GM13976 (cell line): ENCODE results near the gene KCNJ15.

Source experiments
- DNase-seq: peaks from one replicate; pipeline ENCODE4 v3.0.0; 2012; ENCODE audit warnings: low spot score
- in situ Hi-C: fragments of 300-500 bp; cut with MboI; formaldehyde crosslinking; loops from one replicate; pipeline ENCODE4 v1.12.0; 2022; ENCODE audit warnings: low sequenced_read_pairs, mixed read lengths, inconsistent platforms; ENCODE audit not compliant: unreplicated experiment
- TF ChIP-seq, protein P1 (sequence below): IDR thresholded peaks from 2 replicates; pipeline ENCODE4 v1.5.1; 2012; ENCODE audit warnings: borderline replicate concordance, mild to moderate bottlenecking; ENCODE audit not compliant: insufficient read depth; ENCODE audit errors: extremely low read depth, missing control alignments, control extremely low read depth

KCNJ15 gene

DNA sequence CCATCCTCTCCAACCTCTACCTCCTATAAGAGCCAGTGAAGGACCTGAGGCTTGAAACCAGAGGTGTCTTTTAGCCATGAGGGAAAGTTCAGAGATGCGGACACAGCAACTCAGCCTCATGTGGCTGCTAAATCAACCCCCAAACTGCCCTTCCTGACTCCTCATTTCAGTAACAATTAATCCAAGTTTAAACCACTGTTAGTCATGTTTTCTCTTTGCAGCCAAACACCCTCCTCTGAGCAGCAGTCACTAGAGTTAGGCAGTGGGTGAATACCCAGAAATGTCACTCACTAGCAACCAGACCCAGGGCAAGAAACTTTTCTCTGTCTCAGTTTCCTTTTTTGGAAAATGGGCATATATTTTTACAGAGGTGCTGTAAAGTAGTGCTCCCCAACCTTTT lies 71.2 kb downstream of the KCNJ15 start:
- in situ Hi-C loops: no loop called here
- DNase-seq: no peak
- TF ChIP-seq, protein P1, sequence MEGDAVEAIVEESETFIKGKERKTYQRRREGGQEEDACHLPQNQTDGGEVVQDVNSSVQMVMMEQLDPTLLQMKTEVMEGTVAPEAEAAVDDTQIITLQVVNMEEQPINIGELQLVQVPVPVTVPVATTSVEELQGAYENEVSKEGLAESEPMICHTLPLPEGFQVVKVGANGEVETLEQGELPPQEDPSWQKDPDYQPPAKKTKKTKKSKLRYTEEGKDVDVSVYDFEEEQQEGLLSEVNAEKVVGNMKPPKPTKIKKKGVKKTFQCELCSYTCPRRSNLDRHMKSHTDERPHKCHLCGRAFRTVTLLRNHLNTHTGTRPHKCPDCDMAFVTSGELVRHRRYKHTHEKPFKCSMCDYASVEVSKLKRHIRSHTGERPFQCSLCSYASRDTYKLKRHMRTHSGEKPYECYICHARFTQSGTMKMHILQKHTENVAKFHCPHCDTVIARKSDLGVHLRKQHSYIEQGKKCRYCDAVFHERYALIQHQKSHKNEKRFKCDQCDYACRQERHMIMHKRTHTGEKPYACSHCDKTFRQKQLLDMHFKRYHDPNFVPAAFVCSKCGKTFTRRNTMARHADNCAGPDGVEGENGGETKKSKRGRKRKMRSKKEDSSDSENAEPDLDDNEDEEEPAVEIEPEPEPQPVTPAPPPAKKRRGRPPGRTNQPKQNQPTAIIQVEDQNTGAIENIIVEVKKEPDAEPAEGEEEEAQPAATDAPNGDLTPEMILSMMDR: no peak

DNA sequence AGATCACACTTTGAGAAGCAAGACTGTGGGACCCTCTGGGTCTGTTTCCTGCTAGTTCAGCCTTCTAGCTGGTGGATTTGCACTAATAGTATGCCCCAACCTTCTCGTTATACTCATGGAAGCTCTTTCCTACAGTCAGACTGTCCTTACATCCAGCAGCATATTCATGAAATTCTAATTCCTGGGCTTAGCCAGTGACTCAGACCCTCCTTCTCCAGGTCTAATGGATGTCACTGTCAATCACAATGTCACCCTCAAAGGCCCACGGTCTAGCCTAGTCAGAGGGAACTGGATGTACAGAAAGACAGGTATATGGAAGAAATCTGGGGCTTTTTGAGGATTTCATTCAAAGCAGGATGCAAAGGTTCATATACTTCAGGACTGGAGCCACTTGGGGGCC lies 72.4 kb downstream of the KCNJ15 start:
- no peak for DNase-seq
- TF ChIP-seq, protein P1: no peak
- in situ Hi-C loops: no loop called here

DNA sequence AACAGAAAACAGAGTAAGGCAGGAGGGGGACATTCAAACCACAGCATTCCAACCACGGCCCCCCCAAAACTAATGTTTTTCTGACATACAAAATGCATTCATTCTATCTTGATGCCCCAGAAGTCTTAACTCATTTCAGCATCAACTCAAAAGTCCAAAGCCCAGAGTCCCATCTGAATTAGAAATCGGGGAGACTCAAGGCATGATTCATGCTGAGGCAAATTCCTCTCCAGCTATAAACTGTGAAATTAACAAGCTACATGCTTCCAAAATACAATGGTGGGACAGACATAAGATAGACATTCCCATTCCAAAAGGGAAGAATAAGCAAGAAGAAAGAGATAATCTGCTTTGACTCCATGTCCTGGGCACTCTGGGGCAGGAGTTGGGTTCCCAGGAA lies 73.9 kb downstream of the KCNJ15 start:
- in situ Hi-C loops: loop anchor here (10.0 kb wide), 1 partner anchor 116 kb away; no protein-coding TSS in a partner anchor
- DNase-seq: no peak
- TF ChIP-seq, protein P1: no peak

DNA sequence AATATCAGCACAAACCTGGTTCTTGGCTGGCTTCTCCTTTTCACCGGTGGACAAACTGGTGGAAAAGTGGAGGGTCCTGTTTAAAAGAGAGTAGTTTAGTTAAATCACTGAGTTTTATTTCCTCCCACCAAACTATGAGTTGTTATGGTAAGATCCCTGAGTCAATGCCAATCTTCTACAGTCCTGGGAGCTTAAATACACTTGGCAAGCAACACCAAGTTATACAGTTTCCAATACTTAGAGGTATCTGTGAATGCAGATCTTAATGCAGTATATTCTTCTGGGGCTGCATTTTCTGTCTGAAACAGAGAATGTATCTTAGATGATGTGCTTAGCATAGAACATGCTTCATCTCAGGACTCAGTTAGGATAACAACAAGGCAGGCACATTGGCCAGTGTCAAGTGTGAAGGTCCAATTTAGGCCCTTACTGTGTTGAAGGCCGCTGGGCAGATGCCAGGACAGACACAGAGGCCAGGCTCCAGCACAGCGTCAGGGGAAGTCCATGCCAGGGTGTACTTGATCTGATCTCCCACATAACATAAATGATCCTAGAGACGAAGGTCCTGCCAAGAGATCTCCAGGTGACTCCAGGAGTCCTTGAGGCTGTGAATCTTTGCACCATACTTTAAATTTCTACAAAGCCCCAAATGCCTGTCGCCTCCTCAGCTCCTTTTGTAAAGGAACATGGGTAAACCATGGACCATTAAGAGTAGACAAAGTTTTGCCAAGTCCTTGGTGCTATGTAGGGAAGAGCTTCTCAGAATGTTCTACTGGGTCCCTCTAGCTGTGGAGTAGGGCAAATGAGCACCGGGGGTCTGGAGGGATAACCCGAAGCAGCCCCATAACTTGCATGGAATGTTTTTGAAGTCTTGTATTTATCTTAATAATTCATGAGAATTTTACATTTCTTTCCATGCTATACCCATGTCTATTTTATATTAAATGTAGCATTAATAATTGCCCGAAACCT lies 76.8 kb downstream of the KCNJ15 start:
- in situ Hi-C loops: loop anchor here (10.0 kb wide), 1 partner anchor 119 kb away; no protein-coding TSS in a partner anchor
- DNase-seq: no peak
- TF ChIP-seq, protein P1: no peak

DNA sequence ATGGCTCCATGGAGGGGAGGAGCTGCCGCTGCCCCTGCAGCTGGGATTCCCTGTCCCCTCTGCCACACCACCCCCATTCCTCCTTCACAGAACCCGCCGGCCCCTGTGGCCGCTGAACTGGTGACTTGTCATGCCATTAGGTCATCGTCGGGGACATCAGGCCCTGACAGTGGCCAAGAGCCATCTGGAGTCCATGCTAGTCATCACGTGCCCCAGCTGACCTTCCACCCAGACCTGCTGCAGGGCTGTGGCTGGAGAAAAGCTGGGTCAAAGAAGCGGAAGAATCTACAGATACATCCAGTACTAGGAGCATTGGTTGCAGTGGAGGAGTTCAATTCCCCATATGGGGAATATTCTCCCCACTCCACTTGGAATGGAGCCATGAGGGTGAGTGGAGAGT lies 78.1 kb downstream of the KCNJ15 start:
- TF ChIP-seq, protein P1: no peak
- in situ Hi-C loops: loop anchor here (10.0 kb wide), 1 partner anchor 120 kb away; no protein-coding TSS in a partner anchor
- no peak for DNase-seq

DNA sequence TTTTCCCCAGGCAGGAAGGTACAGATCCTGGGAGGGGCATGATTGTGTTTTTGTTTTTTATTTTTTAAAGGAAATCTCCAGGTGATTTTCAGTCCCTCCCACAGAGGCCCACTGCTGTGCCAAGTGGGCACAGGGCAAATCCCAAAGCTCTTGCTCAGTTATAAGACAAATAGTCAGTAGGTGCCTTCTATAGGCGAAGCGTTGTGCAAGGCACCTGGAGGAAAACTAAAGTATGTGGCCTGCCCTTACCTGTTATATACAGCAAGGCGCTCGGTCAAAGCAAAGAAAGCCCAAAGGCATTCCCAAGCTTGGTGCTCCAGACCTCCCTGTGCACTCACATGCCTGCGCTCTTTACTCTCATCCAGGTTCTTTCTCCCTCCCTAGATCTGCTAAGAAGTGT lies 81.0 kb downstream of the KCNJ15 start:
- in situ Hi-C loops: loop anchor here (10.0 kb wide), 1 partner anchor 123 kb away; no protein-coding TSS in a partner anchor
- no peak for DNase-seq
- TF ChIP-seq, protein P1: no peak
